ENCODE results near the gene C2orf92. TPM values are rescaled to one million over a fixed set of nuclear protein-coding genes. Genes with fewer than 3 reads are reported as not detected.
"Not testable (repeated sequence)": the region's sequence is repeated elsewhere in the genome, so short reads cannot be mapped to it uniquely, and the experiment has no call there.

Gene C2orf92
- total RNA-seq, 1 donor from 2014 or later: 3.3 TPM

DNA sequence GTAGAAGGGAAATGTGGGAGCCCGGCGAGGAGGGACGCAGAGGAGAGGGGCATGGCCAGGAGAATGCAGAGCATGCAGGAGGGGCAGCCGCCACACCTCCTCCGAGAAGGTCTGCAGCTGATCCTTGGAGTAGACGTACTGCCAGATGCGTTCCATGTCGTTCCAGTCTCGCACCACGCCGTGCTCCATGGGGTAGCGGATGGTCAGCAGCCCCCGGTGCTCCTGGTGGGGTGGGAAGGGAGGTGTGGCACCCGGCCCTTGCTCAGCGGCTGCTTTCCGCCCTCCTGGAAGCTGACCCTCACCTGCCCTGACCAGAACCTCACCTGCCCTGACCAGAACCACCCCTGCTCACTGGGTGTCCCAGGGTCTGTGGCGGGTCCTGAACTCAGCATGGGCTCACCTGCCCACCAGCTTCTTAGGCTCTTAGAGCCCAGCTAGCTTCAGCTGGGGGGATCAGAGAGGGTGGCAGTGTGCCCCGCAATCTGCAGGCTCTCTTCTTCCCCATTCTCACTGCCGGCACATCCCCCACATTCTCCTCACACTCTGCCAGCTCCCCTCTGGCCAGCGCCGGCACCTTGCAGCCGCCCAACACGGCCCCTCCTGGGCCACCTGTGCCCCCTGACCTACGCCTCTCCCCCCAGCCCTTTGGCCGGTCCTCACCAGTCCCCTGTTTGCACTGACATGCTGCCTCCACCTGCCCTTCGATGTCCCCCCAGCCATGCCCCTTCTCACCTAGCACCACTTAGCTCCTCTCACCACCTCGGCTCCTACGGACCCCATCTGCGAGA lies 10.1 kb upstream of the C2orf92 start:
- DNase-seq (ENCODE audit: extremely low read depth, low read depth, low spot score): no peak

DNA sequence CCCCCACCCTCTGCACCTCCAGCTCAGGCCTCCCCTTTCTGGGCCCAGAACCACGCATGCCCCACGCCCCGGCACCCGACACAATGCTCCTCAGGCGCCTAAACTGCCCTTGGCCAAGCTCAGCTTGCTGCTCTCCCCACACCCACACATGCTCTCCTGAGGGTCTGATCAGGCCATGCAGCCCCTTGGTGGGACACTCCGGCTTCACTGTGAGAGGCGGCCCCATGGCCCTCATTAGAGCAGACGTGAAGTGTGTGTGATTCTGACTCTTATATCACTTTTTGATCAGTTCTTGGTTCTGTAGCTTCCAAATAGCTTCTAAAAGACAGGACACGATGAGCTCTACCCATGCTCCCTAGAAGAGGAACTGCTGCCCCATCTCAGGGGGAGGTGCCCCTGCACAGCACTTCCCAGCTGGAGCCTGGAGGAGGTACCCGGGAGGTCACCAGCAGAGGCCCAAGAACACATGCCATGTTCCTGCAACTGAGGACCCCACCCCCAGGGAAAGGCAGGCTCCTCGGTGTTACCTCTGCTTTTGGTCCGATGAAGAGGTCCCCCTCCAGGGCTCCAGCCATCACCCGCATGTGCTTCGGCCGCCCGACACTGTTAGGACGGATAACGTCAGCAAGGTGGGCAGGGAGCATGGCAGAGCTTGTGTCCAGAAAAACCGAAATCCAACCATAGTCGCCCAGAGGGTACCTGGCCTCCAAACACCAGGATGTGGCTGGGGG lies 9.3 kb upstream of the C2orf92 start:
- DNase-seq (ENCODE audit: extremely low read depth, low read depth, low spot score): no peak

DNA sequence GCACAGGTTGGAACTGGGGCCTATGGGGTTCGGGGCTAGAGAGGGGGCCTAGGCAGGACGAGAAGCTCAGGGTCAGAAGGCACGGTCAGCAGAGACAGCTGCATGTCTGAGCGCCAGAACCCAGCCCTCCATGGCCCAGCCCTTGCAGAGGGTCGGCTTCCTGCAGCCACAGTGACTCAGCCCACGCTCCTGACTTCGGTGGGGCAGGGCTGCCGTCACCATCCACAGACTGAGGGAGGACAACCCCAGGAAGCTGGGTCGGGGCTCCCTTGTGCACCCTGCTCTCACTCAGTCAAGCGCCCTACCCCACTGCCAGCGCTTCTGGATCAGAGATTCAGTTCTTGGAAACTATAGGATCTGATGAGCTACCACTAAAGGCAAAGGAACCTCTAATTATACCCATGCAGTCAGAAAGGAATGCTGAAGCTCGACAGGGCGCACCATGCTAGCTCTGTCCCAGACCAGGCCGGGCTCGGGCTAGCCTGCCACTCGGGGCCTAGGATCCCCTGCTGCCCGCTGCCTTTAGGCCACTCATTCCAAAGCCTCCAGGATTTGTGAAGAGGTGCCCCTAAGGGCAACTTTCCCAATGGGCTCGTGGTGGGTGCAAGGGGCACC lies 8.6 kb upstream of the C2orf92 start:
- no peak for DNase-seq (ENCODE audit: extremely low read depth, low read depth, low spot score)

DNA sequence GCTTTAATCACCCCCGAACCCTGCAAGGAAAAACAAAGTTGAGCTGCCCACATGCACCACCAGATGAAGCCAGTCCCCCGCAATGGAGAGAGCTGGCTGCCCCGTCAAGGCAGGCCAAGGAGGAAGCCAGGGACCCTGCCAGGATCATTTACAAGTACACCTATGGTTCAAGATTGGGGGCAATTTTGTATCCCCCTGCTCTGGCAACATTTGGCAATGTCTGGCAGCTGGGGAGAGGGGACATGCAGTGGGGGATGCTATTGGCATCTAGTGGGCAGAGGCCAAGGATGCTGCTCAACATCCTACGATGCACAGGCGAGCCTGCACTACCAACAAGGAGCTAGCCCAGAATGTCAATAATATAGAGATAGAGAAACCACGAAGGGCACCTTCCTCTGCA lies 7.6 kb upstream of the C2orf92 start:
- no peak for DNase-seq (ENCODE audit: extremely low read depth, low read depth, low spot score)

DNA sequence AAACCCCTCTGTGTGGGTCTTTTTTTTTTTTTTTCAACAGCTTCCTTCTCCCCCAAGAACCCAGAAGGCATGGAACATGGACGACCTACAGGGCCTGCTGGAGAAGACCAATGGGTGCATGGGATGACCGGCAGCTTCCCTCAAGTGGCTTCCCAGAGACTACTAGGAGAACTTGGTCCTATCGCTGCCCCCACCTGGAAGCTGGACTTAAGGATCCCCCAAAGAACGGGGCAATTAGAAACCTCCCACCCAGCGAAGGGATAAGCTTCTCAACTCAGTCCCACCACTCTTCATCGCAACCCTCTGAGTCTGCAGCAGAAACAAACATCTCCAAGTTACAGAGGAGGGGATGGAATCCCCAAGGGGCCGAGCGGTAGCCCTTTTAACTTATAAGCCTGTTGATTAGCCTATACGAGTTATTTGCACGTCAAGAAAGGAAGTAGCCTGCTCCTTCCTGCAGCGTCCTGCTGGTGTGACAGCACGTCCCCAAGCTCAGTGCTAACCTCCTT lies 7.1 kb upstream of the C2orf92 start:
- DNase-seq (ENCODE audit: extremely low read depth, low read depth, low spot score): no peak

DNA sequence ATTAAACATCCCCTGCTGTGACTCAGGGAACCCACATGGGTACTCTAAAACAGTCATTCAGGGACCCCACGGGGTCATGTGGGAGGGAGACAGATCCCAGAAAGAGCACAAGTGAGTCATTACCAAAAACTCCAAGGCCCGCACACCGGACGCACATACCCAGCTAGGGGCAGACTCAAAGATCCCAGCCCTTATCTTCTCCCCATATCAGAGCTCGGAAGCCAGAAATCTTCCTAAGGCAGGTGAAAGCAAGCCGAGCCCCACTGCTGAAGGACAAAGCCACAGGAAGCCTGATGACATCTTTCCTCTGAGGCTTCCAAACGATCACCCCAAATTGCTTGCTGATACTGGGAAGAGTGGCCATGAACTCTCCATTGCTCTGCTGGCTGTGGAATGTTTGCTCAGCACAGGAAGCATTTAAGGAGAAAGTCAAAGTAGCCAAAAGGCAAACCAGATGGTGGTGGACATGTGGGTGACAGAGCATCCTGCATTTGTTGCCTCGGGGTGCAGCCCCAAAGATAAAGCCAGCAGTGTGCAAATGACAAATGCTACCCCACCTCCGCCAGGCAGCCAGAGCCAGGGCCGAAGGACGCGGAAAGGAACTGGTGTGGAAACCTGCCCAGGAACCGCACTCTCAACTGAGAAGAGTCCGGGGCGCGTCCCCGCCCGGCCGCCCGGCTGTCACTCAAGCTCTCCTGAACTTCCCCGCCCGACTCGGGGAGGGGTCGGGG lies 6.5 kb upstream of the C2orf92 start:
- peak; percentile 14 for DNase-seq (ENCODE audit: extremely low read depth, low read depth, low spot score)

DNA sequence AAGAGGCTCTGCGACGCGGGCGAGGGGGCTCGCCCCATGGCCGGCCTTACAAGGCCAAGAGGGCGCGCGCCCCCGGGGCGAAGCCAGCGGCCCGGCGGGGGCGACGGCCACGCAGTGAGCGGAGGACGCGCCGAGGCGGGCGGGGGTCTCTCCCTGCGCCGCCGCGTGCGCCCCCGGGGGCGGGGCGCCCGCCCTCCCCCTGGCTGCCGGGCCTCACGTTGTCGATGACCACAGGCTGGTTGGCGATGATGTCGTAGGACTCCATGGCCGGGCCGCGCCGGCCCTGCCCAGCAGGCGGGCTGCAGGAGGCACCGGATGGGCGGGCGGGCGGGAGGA lies 5.9 kb upstream of the C2orf92 start:
- no peak for DNase-seq (ENCODE audit: extremely low read depth, low read depth, low spot score)

DNA sequence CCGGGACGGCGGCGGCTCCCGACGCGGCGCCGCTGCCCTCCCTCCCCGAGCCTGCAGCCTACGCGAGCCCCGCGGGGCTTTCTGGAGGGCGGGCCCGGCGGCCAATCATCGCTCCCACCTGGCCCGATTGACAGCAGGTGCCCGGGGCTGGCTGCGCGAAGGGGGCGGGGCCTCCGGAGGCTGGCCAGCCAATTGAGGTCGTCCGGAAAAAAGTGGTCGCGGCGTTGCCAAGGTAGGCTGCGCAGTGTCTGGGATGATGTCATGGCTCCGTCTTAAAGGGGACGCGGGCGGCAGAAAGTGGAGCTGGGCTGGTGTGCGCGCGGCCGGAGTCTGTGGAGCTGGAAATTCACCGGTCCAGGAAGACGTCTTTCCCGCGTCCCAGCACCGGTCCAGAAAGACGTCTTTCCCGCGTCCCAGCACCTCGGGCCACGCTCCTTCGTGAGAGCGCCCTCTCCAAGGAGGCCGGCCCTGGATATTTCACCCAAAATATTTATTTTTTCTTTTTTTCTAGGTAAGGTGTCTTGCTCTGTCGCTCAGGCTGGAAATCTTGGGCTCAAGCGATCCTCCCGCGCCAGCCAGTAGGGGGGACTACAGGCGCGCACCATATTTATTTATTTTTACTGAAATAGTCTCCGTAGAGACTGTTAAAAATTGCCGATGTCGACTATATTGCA lies 5.4 kb upstream of the C2orf92 start, which contains the start of gene ACTR1B:
TSS of gene ACTR1B (minus strand) at position 83 of the 674 bp plus-strand sequence. CDS start 154 bp downstream, outside the sequence.
- peak; percentile 84 for DNase-seq (ENCODE audit: extremely low read depth, low read depth, low spot score)

DNA sequence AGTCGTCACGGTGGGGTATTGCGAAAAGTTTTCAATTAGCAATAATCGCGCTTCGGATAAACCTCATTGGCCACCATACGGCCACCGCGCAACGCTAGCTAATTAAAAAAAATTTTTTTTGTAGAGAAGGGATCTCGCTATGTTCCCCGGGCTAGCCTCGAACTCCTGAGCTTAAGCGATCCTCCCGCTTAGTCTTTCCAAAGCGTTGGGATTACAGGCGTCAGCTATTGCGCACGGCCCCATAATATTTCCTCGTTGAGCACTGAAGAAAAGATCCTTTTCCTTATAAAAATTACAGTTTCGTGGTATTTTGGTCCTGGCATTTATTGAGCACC lies 4.9 kb upstream of the C2orf92 start:
- no peak for DNase-seq (ENCODE audit: extremely low read depth, low read depth, low spot score)

DNA sequence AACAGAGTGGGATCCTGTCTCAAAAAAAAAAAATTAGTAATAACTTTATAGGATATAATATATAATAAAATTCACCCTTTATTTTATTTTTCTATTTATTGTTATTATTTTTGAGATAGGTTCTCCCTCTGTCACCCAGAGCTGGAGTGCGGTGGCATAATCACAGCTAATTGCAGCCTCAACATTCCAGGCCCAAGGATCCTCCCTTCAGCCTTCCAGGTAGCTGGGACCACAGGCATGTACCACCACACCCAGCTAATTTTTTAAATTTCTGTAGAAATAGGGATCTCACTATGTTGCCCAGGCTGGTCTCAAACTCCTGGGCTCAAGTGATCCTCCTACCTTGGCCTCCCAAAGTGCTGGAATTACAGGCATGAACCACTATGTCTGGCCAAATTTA lies 958 bp downstream of the C2orf92 start:
- no peak for DNase-seq (ENCODE audit: extremely low read depth, low read depth, low spot score)

DNA sequence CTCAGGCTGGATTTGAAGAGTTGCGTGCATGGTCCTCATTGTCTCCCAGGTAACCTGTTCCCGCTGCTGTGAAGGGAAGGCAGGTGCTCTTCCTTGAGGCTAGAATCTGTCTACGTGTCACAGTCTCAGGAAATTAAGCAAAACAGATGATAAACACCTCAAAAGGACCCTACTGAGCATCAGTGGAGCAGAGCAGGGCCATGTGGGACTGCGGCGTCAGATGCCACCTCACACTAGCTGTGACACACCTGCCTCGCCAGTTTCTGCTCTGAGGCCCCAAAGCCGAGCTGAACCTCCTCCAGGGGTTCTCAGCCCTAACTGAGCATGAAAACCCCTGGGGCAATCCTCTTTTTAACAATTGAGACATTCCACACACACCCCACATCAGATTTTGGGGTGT lies 2.0 kb downstream of the C2orf92 start:
- DNase-seq (ENCODE audit: extremely low read depth, low read depth, low spot score): no peak

DNA sequence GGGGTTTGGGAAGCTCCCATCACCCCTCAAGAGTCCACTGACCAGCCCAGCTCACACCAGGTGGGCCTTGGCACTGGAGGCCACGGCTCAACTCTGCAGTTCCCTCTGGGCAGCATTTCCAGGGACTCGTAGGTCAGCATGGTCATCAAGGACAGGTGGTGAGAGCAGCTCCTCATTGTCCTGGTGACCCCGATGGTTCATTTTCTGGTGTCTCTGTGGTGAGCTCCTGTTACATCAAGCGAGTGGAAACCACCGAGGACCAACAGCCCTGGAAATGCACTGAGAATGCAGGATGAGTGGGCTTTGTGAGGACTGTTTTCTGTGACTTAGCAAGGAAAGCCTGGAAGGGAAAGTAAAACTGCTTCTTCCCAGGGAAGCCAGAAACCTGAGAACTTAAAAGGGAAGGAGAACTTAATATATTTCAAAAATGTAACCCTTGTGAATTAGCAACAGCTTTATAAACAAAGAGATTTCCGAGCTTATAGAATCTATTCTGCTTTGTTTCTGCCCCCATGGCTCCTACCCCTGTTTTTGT lies 3.2 kb downstream of the C2orf92 start:
- not testable (repeated sequence) for DNase-seq (ENCODE audit: extremely low read depth, low read depth, low spot score)

DNA sequence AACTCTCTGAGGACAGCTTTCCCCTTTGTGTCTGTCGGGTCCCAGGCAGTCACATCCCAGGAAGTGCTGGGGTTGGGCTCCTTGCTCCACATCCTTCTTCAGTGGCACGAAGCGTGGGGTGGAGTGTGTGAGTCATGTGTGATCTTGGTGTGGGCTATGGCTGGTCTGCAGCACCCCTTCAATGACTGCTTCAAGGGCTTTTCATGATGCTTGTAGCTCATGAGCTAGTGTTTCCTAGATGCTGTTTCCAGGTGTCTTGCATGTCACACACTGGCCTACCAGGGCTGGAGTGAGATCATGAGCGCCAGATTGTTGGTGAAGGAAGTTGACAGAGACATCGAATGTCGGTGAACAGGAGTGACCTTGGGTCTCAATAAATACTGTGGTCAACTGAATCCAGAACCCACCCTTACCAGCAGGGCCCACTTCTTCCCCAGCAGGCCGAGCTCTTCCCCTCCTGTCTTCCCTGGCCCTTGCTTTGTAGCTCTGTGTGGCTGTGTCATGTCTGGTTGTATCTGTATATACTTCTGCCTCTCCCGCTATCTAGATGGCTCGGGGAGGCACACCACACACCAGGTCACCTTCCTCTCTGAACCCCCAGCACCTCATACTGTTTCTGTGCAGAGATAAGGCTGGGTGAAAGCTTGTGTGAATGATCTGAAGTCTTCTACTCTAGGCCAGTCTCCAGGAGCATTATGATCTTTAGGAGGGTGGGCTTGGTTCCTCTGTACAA lies 3.8 kb downstream of the C2orf92 start:
- no peak for DNase-seq (ENCODE audit: extremely low read depth, low read depth, low spot score)

DNA sequence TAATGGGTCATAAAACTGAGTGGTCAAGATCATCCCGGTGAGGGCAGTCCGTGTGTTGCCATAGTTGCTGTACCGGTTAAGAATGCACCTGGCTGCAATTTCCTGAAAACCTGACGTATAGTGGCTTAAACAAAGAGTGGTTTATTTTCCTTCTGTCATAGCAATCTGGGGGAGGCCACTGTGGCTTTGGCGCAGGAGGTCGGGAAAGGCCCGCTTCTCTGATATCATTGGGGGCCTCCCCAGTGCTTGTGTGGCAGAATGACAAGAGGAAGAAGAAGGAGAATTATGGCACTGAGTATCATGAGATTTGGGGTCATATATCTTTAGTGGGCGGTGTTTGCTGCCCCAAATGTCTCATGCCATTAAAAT lies 4.4 kb downstream of the C2orf92 start:
- DNase-seq (ENCODE audit: extremely low read depth, low read depth, low spot score): no peak

DNA sequence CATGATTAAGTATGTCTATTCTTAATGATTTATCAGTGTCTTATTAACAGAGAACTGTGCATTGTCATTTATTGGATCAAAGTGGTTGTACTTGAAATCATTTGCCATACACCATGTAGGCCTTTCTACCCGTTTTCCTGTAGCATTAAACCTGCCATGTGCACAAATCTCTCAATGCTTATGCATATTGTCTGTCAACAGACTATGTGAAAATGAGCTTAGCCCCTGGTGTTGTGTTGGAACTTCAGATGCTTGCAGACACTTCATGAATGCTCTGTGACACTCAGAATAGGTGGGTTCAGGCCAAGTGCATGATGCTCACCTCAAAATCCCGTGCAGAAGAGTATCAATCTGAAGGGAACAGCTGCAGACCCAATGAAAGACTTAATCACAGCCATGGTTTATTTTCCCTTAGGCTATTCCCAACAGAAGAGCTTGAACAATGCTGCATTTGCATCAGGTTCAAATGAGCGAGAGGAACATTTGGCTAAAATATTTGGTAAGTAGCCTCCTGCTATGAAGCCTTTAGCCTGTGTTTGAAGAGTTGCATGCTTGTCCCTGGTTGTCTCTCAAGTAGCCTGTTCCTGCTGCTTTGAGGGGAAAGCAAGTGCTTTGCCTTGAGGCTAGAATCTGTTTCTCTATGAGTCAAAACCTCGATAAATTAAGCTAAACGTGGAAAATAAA lies 6.1 kb downstream of the C2orf92 start:
- DNase-seq (ENCODE audit: extremely low read depth, low read depth, low spot score): no peak

DNA sequence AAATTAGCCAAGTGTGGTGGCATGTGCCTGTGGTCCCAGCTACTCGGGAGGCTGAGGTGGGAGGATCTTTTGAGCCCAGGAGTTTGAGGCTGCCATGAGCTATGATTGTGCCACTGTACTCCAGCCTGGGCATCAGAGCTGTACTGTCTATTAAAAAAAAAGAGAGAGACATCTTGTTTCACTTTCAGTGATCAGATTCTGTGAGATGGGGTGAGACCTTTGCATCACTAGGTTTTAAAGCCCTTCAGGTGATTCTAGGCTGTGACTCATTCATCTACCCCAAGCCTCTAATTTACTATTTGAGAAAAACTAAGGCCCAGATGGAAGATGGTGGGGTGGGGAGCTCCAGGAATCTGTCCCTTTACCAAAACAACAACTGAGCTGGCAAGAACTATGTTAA lies 7.1 kb downstream of the C2orf92 start:
- DNase-seq (ENCODE audit: extremely low read depth, low read depth, low spot score): no peak

DNA sequence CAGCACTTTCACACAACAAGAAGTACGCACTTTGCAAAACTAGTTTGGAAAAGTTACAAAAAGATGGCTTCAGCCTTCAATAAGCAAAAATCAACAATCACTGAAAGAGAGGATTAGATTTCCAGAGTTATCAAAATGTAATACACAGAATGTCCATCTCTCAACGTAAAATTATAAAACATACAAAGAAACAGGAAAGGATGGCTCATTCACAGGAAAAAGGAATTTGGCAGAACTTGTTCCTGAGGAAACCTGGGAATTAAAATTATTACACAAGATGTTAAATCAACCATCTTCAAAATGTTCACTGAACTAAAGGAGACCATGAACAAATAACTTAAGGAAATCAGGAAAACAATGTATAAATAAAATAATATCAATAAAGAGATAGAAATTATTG lies 8.0 kb downstream of the C2orf92 start:
- DNase-seq (ENCODE audit: extremely low read depth, low read depth, low spot score): no peak

DNA sequence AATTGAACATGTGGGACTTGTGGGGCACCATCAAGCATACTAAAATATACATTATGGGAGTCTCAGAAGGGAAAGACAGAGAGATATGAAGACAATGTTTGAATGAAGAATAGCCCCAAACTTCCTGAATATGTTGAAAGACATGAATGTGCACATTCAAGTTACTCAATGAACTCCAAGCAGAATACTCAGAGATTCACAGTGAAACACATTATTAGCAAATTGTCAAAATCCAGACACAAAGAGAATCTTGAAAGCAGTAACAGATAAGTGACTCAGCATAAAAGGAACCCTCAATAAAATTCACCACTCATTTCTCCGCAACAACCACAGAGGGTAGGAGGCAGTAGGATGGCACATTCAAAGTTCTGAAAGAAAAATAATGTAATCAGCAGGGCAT lies 8.8 kb downstream of the C2orf92 start:
- no peak for DNase-seq (ENCODE audit: extremely low read depth, low read depth, low spot score)

DNA sequence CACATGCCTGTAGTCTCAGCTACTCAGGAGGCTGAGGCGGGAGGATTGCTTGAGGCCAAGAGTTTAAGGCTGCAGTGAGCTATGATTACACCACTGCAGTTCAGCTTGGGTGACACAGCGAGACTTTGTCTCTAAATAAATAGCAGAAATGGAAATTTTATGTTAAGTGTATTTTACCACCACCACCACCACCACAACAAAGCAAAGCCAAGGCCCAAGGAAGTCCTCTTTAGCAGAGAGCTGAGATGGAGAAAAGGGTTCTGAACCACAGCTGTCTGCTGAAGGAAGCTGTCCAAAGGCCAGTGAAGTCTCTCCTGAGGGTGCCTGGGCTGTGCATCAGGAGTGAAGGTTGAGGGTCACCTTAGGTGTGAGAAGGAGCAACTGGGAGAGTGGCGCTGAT lies 17.7 kb downstream of the C2orf92 start:
- DNase-seq (ENCODE audit: extremely low read depth, low read depth, low spot score): not testable (repeated sequence)
